Fibroblast of lung (primary cell): Measurements from ENCODE around the gene PCDHB3. TPM values are rescaled to one million over a fixed set of nuclear protein-coding genes. Genes with fewer than 3 reads are reported as not detected.
A peak's percentile ranks its signal among the peaks of the same experiment; 100 is the strongest.
"Not testable (repeated sequence)": the region's sequence is repeated elsewhere in the genome, so short reads cannot be mapped to it uniquely, and the experiment has no call there.

Experiments
- DNase-seq, 2 donors: peaks; one replicate each; pipeline versions ENCODE4 v3.0.0 to v3.0.0-alpha.2; 2010; ENCODE audit warnings: low read depth in 2 of 2
- H2AFZ ChIP-seq: 2 replicates; pipeline ENCODE4 v1.5.1; 2012; ENCODE audit warnings: low read length, control low read depth, inconsistent platforms
- H3K27ac ChIP-seq: 2 replicates; pipeline ENCODE4 v1.5.1; 2011; ENCODE audit warnings: low read length, control low read depth; ENCODE audit not compliant: insufficient read depth
- H3K27me3 ChIP-seq: 2 replicates; pipeline ENCODE4 v1.5.1; 2011; ENCODE audit warnings: mild to moderate bottlenecking, low read length; ENCODE audit not compliant: control insufficient read depth, insufficient read depth
- H3K36me3 ChIP-seq: 2 replicates; pipeline ENCODE4 v1.5.1; 2011; ENCODE audit warnings: low read length; ENCODE audit not compliant: control insufficient read depth, insufficient read depth
- H3K4me1 ChIP-seq: 2 replicates; pipeline ENCODE4 v1.5.1; 2011; ENCODE audit warnings: low read length; ENCODE audit not compliant: control insufficient read depth, insufficient read depth; ENCODE audit errors: extremely low read depth
- H3K4me2 ChIP-seq: 2 replicates; pipeline ENCODE4 v1.5.1; 2011; ENCODE audit warnings: low read length, control low read depth; ENCODE audit not compliant: insufficient read depth; ENCODE audit errors: extremely low read depth
- H3K4me3 ChIP-seq, 4 experiments: fragments of 200-600 bp in 1 of 4; sonication (generic) in 1 of 4; replicated peaks in 1 of 4; 2 replicates each; pipeline ENCODE4 v1.5.1; 2011 to 2016; ENCODE audit warnings: low read length in 4 of 4, low read depth in 3 of 4, mild to moderate bottlenecking in 3 of 4, control low read depth in 2 of 4, inconsistent platforms in 1 of 4, mixed read lengths in 1 of 4; ENCODE audit not compliant: insufficient read depth in 1 of 4; ENCODE audit errors: control extremely low read depth in 1 of 4
- H3K79me2 ChIP-seq: 2 replicates; pipeline ENCODE4 v1.5.1; 2012; ENCODE audit warnings: mild to moderate bottlenecking, low read length, inconsistent platforms; ENCODE audit not compliant: control insufficient read depth, insufficient read depth
- H3K9ac ChIP-seq: 2 replicates; pipeline ENCODE4 v1.5.1; 2011; ENCODE audit warnings: mild to moderate bottlenecking, low read length, control low read depth; ENCODE audit not compliant: insufficient read depth
- H3K9me3 ChIP-seq: 2 replicates; pipeline ENCODE4 v1.5.1; 2012; ENCODE audit warnings: low read depth, low read length; ENCODE audit not compliant: control insufficient read depth, insufficient read depth
- H4K20me1 ChIP-seq: 2 replicates; pipeline ENCODE4 v1.5.1; 2011; ENCODE audit warnings: low read length; ENCODE audit not compliant: control insufficient read depth, insufficient read depth; ENCODE audit errors: extremely low read depth
- EZH2 ChIP-seq: IDR thresholded peaks from 2 replicates; pipeline ENCODE4 v1.5.1; 2012; ENCODE audit warnings: low read length, control low read depth, mild to moderate bottlenecking; ENCODE audit errors: missing control alignments
- polyA plus RNA-seq, 2 donors: library from polyadenylated mRNA; depleted of rRNA in 1 of 2; stranded (reverse) in 1 of 2; unstranded in 1 of 2; fragments of >200 nt; gene quantifications; 2 replicates each; pipeline ENCODE4 v1.2.1, GENCODE V29; 2011 to 2012; ENCODE audit warnings: missing spikeins in 1 of 2
- total RNA-seq: library from RNA; depleted of rRNA; stranded (reverse); fragments of >200 nt; gene quantifications from 2 replicates; pipeline ENCODE4 v1.2.1, GENCODE V29; 2014
- TF ChIP-seq, protein P1 (sequence below), 2 donors: IDR thresholded peaks in 1 of 2; conservative IDR thresholded peaks in 1 of 2; 1 replicate in 1 of 2; 2 replicates in 1 of 2; pipeline ENCODE4 v1.5.1; 2011 to 2012; ENCODE audit warnings: low read length in 2 of 2, control low read depth in 1 of 2, inconsistent platforms in 1 of 2, low read depth in 1 of 2, mild to moderate bottlenecking in 1 of 2

The PCDHB3 gene
- total and polyA plus RNA-seq, 2 donors (not counting 1 experiment from before 2014, with no cell fraction given), result 1.7 to 2.3 TPM

DNA sequence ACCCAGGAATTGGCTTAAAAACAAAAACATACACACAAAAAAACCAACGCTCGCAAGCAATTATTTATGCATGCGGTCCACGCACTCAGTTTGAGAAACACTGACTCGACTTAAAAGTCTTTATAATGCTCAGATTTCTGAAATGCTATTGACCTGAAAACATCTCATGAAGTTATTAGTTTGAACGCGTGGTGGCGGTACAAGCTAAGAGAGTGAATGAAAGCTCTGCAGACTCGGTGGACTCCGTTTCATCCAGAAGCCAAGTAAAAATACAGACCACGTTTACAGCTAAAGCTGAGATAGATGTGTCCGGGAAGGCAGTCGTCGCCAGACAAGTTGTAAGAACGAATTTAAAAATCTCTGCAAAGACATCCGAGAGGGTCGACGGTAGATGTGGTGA lies 49.5 kb downstream of the PCDHB3 start, which contains the start of gene PCDHB6:
TSS of gene PCDHB6 (plus strand) at position 246 of the 400 bp plus-strand sequence. CDS start 201 bp downstream, outside the sequence.
- H3K4me1 ChIP-seq, result no peaks in the 10 kb centered on the region
- H3K4me2 ChIP-seq, result no peak within 1 kb of the TSS
- no peaks in the 10 kb centered on the region for H3K36me3 ChIP-seq
- no peak within 1 kb of the TSS for H3K9ac ChIP-seq
- no peaks in the 10 kb centered on the region for H3K9me3 ChIP-seq
- no peaks in the 10 kb centered on the region for H3K27me3 ChIP-seq
- no peaks in the 10 kb centered on the region for H3K79me2 ChIP-seq
- H3K27ac ChIP-seq, result no peak within 1 kb of the TSS
- H4K20me1 ChIP-seq, result no peaks in the 10 kb centered on the region
- H3K4me3 ChIP-seq, result peak within 1 kb of the TSS in 1 of 4 experiments; percentile 25
- no peak for DNase-seq
- TF ChIP-seq EZH2, result no peak
- TF ChIP-seq, protein P1, sequence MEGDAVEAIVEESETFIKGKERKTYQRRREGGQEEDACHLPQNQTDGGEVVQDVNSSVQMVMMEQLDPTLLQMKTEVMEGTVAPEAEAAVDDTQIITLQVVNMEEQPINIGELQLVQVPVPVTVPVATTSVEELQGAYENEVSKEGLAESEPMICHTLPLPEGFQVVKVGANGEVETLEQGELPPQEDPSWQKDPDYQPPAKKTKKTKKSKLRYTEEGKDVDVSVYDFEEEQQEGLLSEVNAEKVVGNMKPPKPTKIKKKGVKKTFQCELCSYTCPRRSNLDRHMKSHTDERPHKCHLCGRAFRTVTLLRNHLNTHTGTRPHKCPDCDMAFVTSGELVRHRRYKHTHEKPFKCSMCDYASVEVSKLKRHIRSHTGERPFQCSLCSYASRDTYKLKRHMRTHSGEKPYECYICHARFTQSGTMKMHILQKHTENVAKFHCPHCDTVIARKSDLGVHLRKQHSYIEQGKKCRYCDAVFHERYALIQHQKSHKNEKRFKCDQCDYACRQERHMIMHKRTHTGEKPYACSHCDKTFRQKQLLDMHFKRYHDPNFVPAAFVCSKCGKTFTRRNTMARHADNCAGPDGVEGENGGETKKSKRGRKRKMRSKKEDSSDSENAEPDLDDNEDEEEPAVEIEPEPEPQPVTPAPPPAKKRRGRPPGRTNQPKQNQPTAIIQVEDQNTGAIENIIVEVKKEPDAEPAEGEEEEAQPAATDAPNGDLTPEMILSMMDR (conservative IDR thresholded peaks at IDR 0.05 in 1 of 2, IDR thresholded peaks at IDR 0.05 in 1 of 2; ENCODE audit: low read depth in 1 of 2, low read length in 2 of 2), result no peak
- H2AFZ ChIP-seq, result no peak within 1 kb of the TSS

DNA sequence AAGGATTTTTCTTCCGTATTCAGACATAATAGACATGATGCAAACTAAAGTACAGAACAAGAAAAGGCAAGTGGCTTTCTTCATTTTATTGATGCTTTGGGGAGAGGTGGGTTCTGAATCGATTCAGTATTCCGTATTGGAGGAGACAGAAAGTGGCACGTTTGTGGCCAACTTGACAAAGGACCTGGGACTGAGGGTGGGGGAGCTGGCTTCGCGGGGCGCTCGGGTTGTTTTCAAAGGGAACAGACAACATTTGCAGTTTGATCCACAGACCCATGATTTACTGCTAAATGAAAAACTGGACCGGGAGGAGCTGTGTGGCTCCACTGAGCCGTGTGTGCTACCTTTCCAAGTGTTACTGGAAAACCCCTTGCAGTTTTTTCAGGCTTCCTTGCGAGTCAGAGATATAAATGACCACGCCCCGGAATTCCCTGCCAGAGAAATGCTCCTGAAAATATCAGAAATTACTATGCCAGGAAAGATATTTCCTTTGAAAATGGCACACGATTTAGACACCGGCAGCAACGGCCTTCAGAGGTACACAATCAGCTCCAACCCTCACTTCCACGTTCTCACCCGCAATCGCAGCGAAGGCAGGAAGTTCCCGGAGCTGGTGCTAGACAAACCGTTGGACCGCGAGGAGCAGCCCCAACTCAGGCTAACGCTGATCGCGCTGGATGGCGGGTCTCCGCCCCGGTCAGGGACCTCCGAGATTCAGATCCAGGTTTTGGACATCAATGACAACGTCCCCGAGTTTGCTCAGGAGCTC lies 50.1 kb downstream of the PCDHB3 start:
- H3K4me3 ChIP-seq, result peak overlapping the region in 1 of 4 experiments; percentile 25
- DNase-seq, result no peak
- H3K27ac ChIP-seq, result no peak overlapping the region
- no peaks in the 10 kb centered on the region for H3K27me3 ChIP-seq
- no peaks in the 10 kb centered on the region for H3K79me2 ChIP-seq
- H3K9me3 ChIP-seq, result no peaks in the 10 kb centered on the region
- H3K4me2 ChIP-seq, result no peak overlapping the region
- TF ChIP-seq EZH2, result no peak
- TF ChIP-seq, protein P1 (conservative IDR thresholded peaks at IDR 0.05 in 1 of 2, IDR thresholded peaks at IDR 0.05 in 1 of 2; ENCODE audit: low read depth in 1 of 2, low read length in 2 of 2), result no peak
- no peaks in the 10 kb centered on the region for H3K4me1 ChIP-seq
- no peak overlapping the region for H2AFZ ChIP-seq
- H3K36me3 ChIP-seq, result no peaks in the 10 kb centered on the region
- no peak overlapping the region for H3K9ac ChIP-seq
- no peaks in the 10 kb centered on the region for H4K20me1 ChIP-seq

DNA sequence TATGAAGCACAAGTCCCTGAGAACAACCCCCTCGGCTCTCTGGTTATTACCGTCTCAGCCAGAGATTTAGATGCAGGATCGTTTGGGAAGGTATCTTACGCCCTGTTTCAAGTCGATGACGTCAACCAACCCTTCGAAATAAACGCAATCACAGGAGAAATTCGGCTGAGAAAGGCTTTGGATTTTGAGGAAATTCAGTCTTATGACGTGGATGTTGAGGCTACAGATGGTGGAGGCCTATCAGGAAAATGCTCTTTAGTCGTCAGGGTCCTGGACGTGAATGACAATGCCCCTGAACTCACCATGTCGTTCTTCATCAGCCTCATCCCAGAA lies 50.7 kb downstream of the PCDHB3 start:
- Histone ChIP-seq H3K4me1 (no peaks in the 10 kb centered on the region), H3K9ac (no peak overlapping the region), H3K4me3 (no peak overlapping the region), H3K27me3 (no peaks in the 10 kb centered on the region), H3K4me2 (no peak overlapping the region), H3K36me3 (no peaks in the 10 kb centered on the region), H2AFZ (no peak overlapping the region), H3K9me3 (no peaks in the 10 kb centered on the region), H3K79me2 (no peaks in the 10 kb centered on the region), H4K20me1 (no peaks in the 10 kb centered on the region), H3K27ac (no peak overlapping the region)
- TF ChIP-seq, protein P1 (conservative IDR thresholded peaks at IDR 0.05 in 1 of 2, IDR thresholded peaks at IDR 0.05 in 1 of 2; ENCODE audit: low read depth in 1 of 2, low read length in 2 of 2), result no peak
- TF ChIP-seq EZH2, result no peak
- DNase-seq, result no peak

DNA sequence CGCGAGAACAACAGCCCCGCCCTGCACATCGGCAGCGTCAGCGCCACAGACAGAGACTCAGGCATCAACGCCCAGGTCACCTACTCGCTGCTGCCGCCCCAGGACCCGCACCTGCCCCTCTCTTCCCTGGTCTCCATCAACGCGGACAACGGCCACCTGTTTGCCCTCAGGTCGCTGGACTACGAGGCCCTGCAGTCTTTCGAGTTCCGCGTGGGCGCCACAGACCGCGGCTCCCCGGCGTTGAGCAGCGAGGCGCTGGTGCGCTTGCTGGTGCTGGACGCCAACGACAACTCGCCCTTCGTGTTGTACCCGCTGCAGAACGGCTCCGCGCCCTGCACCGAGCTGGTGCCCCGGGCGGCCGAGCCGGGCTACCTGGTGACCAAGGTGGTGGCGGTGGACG lies 51.4 kb downstream of the PCDHB3 start:
- H4K20me1 ChIP-seq, H3K4me1 ChIP-seq, H3K36me3 ChIP-seq, H3K9ac ChIP-seq, H3K9me3 ChIP-seq, H3K4me3 ChIP-seq, H3K4me2 ChIP-seq, H3K79me2 ChIP-seq, H3K27me3 ChIP-seq, H3K27ac ChIP-seq, DNase-seq, H2AFZ ChIP-seq: not testable (repeated sequence)
